HFF-Myc (cell line): ENCODE data around the gene SLIT3.

ENCODE experiments used
- DNase-seq: peaks from one replicate; pipeline ENCODE4 v3.0.0-alpha.2; 2011; ENCODE audit warnings: low read depth; ENCODE audit errors: extremely low read depth
- H3K4me3 ChIP-seq: replicated peaks from 2 replicates; pipeline ENCODE4 v1.5.1; 2011; ENCODE audit warnings: low read depth, mild to moderate bottlenecking, control low read depth, low read length
- CTCF ChIP-seq: IDR thresholded peaks from 2 replicates; pipeline ENCODE4 v1.5.1; 2012; ENCODE audit warnings: mild to moderate bottlenecking, low read depth, low read length, control low read depth; ENCODE audit errors: missing control alignments

Gene SLIT3

GRCh38 chr5:168863021-168863420, 437.9 kb downstream of the SLIT3 start:
- no peak overlapping the region for H3K4me3 ChIP-seq
- DNase-seq = no peak
- TF ChIP-seq CTCF = no peak

GRCh38 chr5:168860503-168860902, 440.4 kb downstream of the SLIT3 start:
- no peak for TF ChIP-seq CTCF
- H3K4me3 ChIP-seq = no peak overlapping the region
- no peak for DNase-seq

- H3K4me3 ChIP-seq = no peak overlapping the region
- no peak for DNase-seq
- TF ChIP-seq CTCF = no peak
These were observed 440.9 kb downstream of the SLIT3 start for GRCh38 chr5:168860081-168860480.

- no peak for DNase-seq
- H3K4me3 ChIP-seq = no peak overlapping the region
- no peak for TF ChIP-seq CTCF
These were observed 441.5 kb downstream of the SLIT3 start for GRCh38 chr5:168859471-168859870.

- no peak for TF ChIP-seq CTCF
- DNase-seq = no peak
- no peak overlapping the region for H3K4me3 ChIP-seq
These were observed 441.9 kb downstream of the SLIT3 start for GRCh38 chr5:168858994-168859393.

- no peak for TF ChIP-seq CTCF
- no peak overlapping the region for H3K4me3 ChIP-seq
These were observed 442.6 kb downstream of the SLIT3 start for GRCh38 chr5:168858371-168858770.

GRCh38 chr5:168853972-168854371, 447.0 kb downstream of the SLIT3 start:
- no peak for DNase-seq
- no peak for TF ChIP-seq CTCF
- H3K4me3 ChIP-seq = no peak overlapping the region

More at GRCh38 chr5:168858371-168858770, 442.6 kb downstream of the SLIT3 start:
- no peak for DNase-seq
